ENCODE data around the gene SUSD6. TPM values are rescaled to one million over a fixed set of nuclear protein-coding genes. Genes with fewer than 3 reads are reported as not detected.
A peak's percentile ranks its signal among the peaks of the same experiment; 100 is the strongest.
"Not testable (repeated sequence)": the region's sequence is repeated elsewhere in the genome, so short reads cannot be mapped to it uniquely, and the experiment has no call there.

The SUSD6 gene
- total RNA-seq, 2 experiments from 2014 or later = 42.9 to 44.5 TPM

DNA sequence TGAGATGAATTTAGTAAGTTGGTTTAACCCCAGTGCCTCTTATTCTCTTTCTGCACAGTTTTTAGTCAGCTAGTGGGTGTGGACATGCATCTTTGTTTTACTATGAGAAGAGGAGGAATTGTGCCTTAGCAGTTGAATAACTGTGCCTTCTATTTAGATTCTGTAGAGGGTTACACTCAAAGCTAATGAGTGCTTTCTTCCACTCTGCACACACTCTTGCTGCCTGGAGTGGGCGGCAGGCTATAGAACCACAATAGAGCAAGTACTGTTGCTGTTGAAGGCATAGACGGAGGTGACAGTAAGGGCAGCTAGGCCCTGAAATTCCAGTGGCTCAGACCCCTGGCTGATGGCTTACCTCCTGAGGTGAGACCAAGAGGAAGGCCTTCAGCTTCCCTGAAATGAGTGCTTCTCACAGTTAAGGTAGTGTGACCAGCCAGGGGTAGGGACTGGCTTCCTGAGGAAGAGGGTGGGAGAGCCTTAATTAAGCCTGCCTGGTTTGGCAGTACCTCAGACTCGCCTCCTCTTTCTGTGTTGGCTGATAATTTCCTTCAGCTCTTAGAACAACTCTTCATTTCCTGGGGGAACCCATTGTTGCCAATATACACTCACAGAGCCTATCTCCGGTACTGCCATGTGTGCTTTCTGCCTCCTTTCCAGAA, 24.7 kb downstream of the SUSD6 start:
- peaks cover 71% of the 10 kb centered on the region for H3K4me1 Mint-ChIP-seq
- POLR2A ChIA-PET = interaction anchor here (1.1 to 2.7 kb wide), 7 partner anchors 9 to 131 kb away, joined by 3 to 19 read pairs (median 4); partner anchors contain the start of genes SRSF5 and SUSD6
- peak overlapping the region; percentile 88 for H3K27ac Mint-ChIP-seq
- H3K36me3 Mint-ChIP-seq = peaks cover 16% of the 10 kb centered on the region
- peaks cover 5% of the 10 kb centered on the region for H3K9me3 Mint-ChIP-seq
- ATAC-seq (ENCODE audit: low read depth) (peak; percentile 66), DNase-seq (no peak)
- no peaks in the 10 kb centered on the region for H3K27me3 Mint-ChIP-seq
- peak overlapping the region; percentile 63 for H3K4me3 Mint-ChIP-seq

- ATAC-seq (ENCODE audit: low read depth) (no peak), DNase-seq (no peak)
- peak overlapping the region; percentile 63 for H3K4me3 Mint-ChIP-seq
- peaks cover 9% of the 10 kb centered on the region for H3K9me3 Mint-ChIP-seq
- no peaks in the 10 kb centered on the region for H3K27me3 Mint-ChIP-seq
- H3K4me1 Mint-ChIP-seq = peaks cover 65% of the 10 kb centered on the region
- POLR2A ChIA-PET = interaction anchor here (0.5 to 2.7 kb wide), 6 partner anchors 10 to 130 kb away, joined by 4 to 19 read pairs (median 5); partner anchors contain the start of genes SRSF5 and SUSD6
- H3K27ac Mint-ChIP-seq = peak overlapping the region; percentile 88
- H3K36me3 Mint-ChIP-seq = peaks cover 22% of the 10 kb centered on the region
These were observed 25.5 kb downstream of the SUSD6 start for GRCh38 chr14:69636718-69637480.

GRCh38 chr14:69637503-69638031, 26.2 kb downstream of the SUSD6 start:
- H3K4me1 Mint-ChIP-seq = peaks cover 64% of the 10 kb centered on the region
- H3K9me3 Mint-ChIP-seq = peaks cover 15% of the 10 kb centered on the region
- no peaks in the 10 kb centered on the region for H3K27me3 Mint-ChIP-seq
- peak overlapping the region; percentile 88 for H3K27ac Mint-ChIP-seq
- H3K36me3 Mint-ChIP-seq = peaks cover 26% of the 10 kb centered on the region
- POLR2A ChIA-PET = interaction anchor here (1.3 to 2.7 kb wide), 3 partner anchors 26 to 129 kb away, joined by 4 to 13 read pairs (median 6); partner anchors contain the start of genes SRSF5 and SUSD6
- ATAC-seq (ENCODE audit: low read depth) (peak; percentile 5), DNase-seq (no peak)
- H3K4me3 Mint-ChIP-seq = peak overlapping the region; percentile 57

GRCh38 chr14:69640931-69641330, 29.5 kb downstream of the SUSD6 start:
- POLR2A ChIA-PET = interaction anchor here (1.9 kb wide), 1 partner anchor 29 kb away, joined by 5 read pairs; the partner anchor contains the start of gene SUSD6
- DNase-seq (no peak), ATAC-seq (ENCODE audit: low read depth) (no peak)
- H3K27me3 Mint-ChIP-seq = no peaks in the 10 kb centered on the region
- H3K4me1 Mint-ChIP-seq = peaks cover 51% of the 10 kb centered on the region
- no peak overlapping the region for H3K4me3 Mint-ChIP-seq
- peaks cover 22% of the 10 kb centered on the region for H3K9me3 Mint-ChIP-seq
- peaks cover 45% of the 10 kb centered on the region for H3K36me3 Mint-ChIP-seq
- no peak overlapping the region for H3K27ac Mint-ChIP-seq

DNA sequence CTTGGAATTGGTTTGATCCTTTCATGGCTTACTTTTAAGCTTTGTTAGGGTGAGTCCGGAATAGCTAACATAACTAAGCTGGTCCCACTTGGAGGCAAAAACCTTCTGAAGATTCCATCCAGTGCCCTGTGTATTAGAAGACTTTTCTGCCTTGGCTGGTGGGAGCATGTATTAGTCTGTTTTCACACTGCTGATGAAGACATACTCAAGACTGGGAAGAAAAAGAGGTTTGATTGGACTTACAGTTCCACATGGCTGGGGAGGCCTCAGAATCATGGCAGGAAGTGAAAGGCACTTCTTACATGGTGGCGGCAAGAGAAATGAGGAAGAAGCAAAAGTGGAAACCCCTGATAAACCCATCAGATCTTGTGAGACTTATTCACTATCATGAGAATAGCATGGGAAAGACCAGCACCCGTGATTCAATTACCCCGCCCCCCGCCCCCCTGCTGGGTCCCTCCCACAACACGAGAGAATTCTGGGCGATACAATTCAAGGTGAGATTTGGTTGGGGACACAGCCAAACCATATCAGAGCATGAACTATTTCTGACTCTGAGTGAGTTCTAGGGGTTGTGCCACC, 30.9 kb downstream of the SUSD6 start:
- POLR2A ChIA-PET; ATAC-seq (ENCODE audit: low read depth); H3K27me3 Mint-ChIP-seq; H3K4me3 Mint-ChIP-seq; H3K27ac Mint-ChIP-seq; DNase-seq: not testable (repeated sequence)
- peaks cover 50% of the 10 kb centered on the region for H3K36me3 Mint-ChIP-seq
- peaks cover 46% of the 10 kb centered on the region for H3K4me1 Mint-ChIP-seq
- H3K9me3 Mint-ChIP-seq = peaks cover 22% of the 10 kb centered on the region

DNA sequence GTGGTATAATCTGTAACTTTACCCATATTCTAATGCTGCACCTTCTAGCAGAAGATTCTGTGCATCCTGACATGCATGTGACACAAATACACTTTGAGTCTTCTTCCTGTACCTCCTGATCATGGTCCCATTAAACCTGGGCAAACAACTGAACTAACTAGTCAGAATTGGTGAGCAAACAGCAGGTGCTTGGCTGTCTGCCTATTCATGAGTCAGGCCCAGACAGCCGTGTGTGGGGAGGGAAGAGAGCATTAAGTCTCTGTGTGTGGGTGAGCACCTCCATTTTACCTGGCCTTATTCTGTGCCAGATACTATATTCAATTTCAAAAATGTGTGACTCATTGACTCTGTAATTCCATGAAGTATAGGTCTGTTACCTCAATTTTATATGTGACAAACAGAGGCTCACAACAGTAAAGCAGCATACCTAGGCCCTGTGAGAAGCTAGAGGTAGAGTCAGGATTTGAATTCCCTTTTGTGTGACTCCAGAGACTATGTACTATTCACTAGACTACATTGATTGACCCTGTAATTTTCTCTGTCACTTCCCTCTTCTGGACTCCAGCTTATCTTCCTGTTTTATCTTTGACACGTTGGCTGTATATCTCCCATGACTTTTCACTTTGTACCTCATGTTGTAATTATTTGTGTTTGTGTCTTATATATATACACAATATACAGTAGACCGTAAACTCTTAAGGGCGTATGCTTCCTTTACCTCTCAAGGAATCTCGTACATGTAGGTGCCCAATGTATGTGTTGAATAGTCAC, 32.2 kb downstream of the SUSD6 start:
- Mint-ChIP-seq H3K4me1 (peaks cover 40% of the 10 kb centered on the region), H3K9me3 (peaks cover 22% of the 10 kb centered on the region), H3K27me3 (no peaks in the 10 kb centered on the region), H3K4me3 (no peak overlapping the region), H3K36me3 (peaks cover 50% of the 10 kb centered on the region), H3K27ac (no peak overlapping the region)
- DNase-seq = no peak
- ATAC-seq (ENCODE audit: low read depth) = no peak
- POLR2A ChIA-PET = no interaction called here

DNA sequence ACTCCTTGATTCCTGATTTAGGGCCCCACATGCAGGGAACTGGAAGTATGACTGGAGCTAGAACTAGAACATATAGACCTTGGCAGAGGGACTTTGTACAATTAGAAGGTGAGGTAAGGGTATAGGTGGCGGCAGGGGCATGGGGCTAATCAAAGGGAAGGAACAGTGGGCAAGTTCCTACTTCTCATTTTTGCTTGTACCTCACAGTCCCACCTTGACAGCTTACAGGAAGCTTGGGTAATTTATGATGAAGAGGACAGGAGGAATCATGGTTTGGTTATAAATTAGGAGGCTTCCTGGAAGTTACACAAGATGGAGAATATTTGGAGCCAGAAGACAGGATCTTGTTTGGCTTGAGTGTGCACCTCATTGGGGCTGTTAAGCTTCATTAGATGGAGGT, 33.4 kb downstream of the SUSD6 start:
- Mint-ChIP-seq H3K4me3 (no peak overlapping the region), H3K36me3 (peaks cover 52% of the 10 kb centered on the region)
- POLR2A ChIA-PET = interaction anchor here (1.2 kb wide), 1 partner anchor 17 kb away, joined by 4 read pairs; no protein-coding TSS in a partner anchor

GRCh38 chr14:69647213-69647612, 35.8 kb downstream of the SUSD6 start:
- H3K4me1 Mint-ChIP-seq = peaks cover 54% of the 10 kb centered on the region
- ATAC-seq (ENCODE audit: low read depth) (no peak), DNase-seq (no peak)
- peaks cover 39% of the 10 kb centered on the region for H3K36me3 Mint-ChIP-seq
- H3K27ac Mint-ChIP-seq = no peak overlapping the region
- peaks cover 9% of the 10 kb centered on the region for H3K9me3 Mint-ChIP-seq
- POLR2A ChIA-PET = no interaction called here
- no peaks in the 10 kb centered on the region for H3K27me3 Mint-ChIP-seq
- H3K4me3 Mint-ChIP-seq = no peak overlapping the region

More for the DNA sequence above, 33.4 kb downstream of the SUSD6 start:
- ATAC-seq (ENCODE audit: low read depth) = no peak
- no peaks in the 10 kb centered on the region for H3K27me3 Mint-ChIP-seq
- peaks cover 37% of the 10 kb centered on the region for H3K4me1 Mint-ChIP-seq
- peaks cover 22% of the 10 kb centered on the region for H3K9me3 Mint-ChIP-seq
- no peak overlapping the region for H3K27ac Mint-ChIP-seq
- DNase-seq = no peak

- POLR2A ChIA-PET = interaction anchor here (1.0 to 1.4 kb wide), 2 partner anchors 9 to 11 kb away, joined by 4 read pairs; no protein-coding TSS in a partner anchor
- H3K9me3 Mint-ChIP-seq; H3K4me3 Mint-ChIP-seq; H3K27ac Mint-ChIP-seq; H3K27me3 Mint-ChIP-seq; ATAC-seq (ENCODE audit: low read depth); DNase-seq: not testable (repeated sequence)
- Mint-ChIP-seq H3K4me1 (peaks cover 54% of the 10 kb centered on the region), H3K36me3 (peaks cover 34% of the 10 kb centered on the region)
These were observed 36.2 kb downstream of the SUSD6 start for GRCh38 chr14:69647642-69648041.

DNA sequence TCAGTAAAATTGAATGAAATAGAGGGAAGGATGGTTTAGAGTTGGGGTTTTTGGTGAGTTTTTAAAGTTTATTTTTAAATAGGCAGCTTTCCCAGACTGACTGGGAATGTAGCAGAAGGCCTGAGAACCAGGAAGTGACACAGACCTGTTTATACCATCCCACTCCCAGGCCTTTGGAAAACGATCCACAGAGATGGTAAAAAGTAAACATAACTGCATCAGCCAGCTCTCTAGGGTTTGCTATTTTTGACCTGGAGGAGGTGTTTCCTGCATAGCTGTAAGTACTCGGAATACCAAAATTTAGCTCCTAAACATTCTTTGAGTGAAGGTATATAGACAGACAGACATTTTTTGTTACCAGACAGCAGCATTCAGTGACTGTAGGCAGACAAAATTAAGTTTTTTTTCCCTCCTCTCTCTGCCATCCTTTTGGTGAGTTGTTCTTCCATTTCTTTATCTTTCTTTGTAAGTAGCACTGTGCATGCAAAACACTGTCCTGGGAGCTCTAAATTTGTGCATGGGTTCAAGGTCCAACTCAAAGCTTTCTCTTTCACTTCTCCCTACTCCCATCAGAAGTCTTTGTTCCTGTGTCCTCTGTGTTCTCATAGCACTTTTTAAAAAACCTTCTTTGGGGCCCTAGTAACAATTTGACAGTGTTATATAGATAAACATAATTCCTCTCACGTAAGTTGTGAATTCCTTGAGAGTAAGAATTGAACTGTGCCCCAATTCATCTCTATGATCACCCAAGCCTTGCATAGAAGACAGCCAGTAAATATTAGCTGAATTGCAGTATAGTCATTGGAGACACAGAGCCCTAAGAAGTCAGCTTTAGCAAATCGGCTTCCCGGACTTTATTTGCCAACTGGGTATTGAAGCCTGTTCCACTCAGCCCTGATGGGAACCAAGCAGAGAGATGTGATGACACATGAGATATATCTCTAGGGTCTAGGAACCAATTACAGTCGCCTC, 37.4 kb downstream of the SUSD6 start:
- DNase-seq = no peak
- ATAC-seq (ENCODE audit: low read depth) = no peak
- peaks cover 23% of the 10 kb centered on the region for H3K36me3 Mint-ChIP-seq
- POLR2A ChIA-PET = interaction anchor here (1.0 to 1.4 kb wide), 2 partner anchors 10 to 13 kb away, joined by 4 read pairs; no protein-coding TSS in a partner anchor
- no peaks in the 10 kb centered on the region for H3K27me3 Mint-ChIP-seq
- no peaks in the 10 kb centered on the region for H3K9me3 Mint-ChIP-seq
- H3K27ac Mint-ChIP-seq = peak overlapping the region; percentile 80
- H3K4me1 Mint-ChIP-seq = peaks cover 51% of the 10 kb centered on the region
- H3K4me3 Mint-ChIP-seq = peak overlapping the region; percentile 62

DNA sequence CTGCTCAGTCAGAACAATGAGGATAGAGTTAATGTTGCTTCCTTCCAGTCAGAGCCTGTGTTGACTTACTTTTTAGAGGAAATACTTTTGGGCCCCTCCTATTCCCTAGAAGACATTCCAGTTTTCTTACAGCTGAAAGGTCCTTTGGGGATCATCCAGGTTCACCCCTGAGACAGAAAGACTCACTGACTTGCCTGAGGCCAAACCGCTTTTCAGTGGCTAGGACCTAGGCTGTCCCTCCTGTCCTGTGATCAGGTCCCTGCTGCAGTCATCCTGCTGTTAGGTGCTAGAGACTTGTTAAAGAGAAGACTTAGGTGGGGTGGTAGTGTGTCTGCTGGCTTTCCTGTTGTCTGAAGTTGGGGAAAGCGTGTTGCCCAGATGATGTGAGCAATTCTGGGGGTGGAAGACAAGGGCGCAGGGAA, 39.6 kb downstream of the SUSD6 start:
- H3K27ac Mint-ChIP-seq = no peak overlapping the region

More for the DNA sequence above, 39.6 kb downstream of the SUSD6 start:
- Mint-ChIP-seq H3K4me1 (peaks cover 54% of the 10 kb centered on the region), H3K27me3 (no peaks in the 10 kb centered on the region), H3K9me3 (no peaks in the 10 kb centered on the region), H3K4me3 (no peak overlapping the region), H3K36me3 (peaks cover 11% of the 10 kb centered on the region)
- no peak for DNase-seq
- POLR2A ChIA-PET = no interaction called here
- no peak for ATAC-seq (ENCODE audit: low read depth)

Data from activated naive CD8-positive, alpha-beta T cell treated with anti-CD3 and anti-CD28 coated beads, Interleukin-2, amount 10 ng/mL, durations not matched to agents 7 days and 5 days (primary cell).